OCI-LY7 (cell line): ENCODE results near the gene PRRX2.

Source experiments
- CTCF ChIP-seq: fragments of 200-600 bp; sonication (generic); conservative IDR thresholded peaks from 2 replicates; pipeline ENCODE4 v1.5.1; 2014; ENCODE audit warnings: mild to moderate bottlenecking, antibody characterized with exemption, low read length, moderate library complexity, mixed read lengths
- EZH2phosphoT487 ChIP-seq: fragments of 200-600 bp; sonication (generic); IDR thresholded peaks from 2 replicates; pipeline ENCODE4 v1.6.1; 2018; ENCODE audit warnings: low read depth, borderline replicate concordance, mild to moderate bottlenecking, mixed run types, antibody characterized with exemption, low read length, moderate library complexity, mixed read lengths

GRCh38 chr9:129740666-129741464 lies 75.4 kb downstream of the PRRX2 start:
- no peak for TF ChIP-seq EZH2phosphoT487
- TF ChIP-seq CTCF: no peak
